GM23248 (cell line): ENCODE measurements around the gene ACE. TPM values are rescaled to one million over a fixed set of nuclear protein-coding genes. Genes with fewer than 3 reads are reported as not detected.

ENCODE experiments used
- DNase-seq: peaks from one replicate; pipeline ENCODE4 v3.0.0-alpha.2; 2015
- H2AFZ ChIP-seq: fragments of 200-600 bp; sonication (generic); 2 replicates; pipeline ENCODE4 v1.6.1; 2016; ENCODE audit warnings: antibody characterized with exemption
- H3F3A ChIP-seq: fragments of 200-600 bp; sonication (generic); 2 replicates; pipeline ENCODE4 v1.6.1; 2016; ENCODE audit warnings: mild to moderate bottlenecking, antibody characterized with exemption, mixed run types; ENCODE audit not compliant: insufficient read depth
- H3K27ac ChIP-seq: fragments of 200-600 bp; sonication (generic); 2 replicates; pipeline ENCODE4 v1.5.1; 2016; ENCODE audit warnings: mild to moderate bottlenecking
- H3K27me3 ChIP-seq: fragments of 200-600 bp; sonication (generic); replicated peaks from 2 replicates; pipeline ENCODE4 v1.6.1; 2016; ENCODE audit warnings: mild to moderate bottlenecking; ENCODE audit not compliant: insufficient read depth
- H3K36me3 ChIP-seq: fragments of 200-600 bp; sonication (generic); 2 replicates; pipeline ENCODE4 v1.6.1; 2016; ENCODE audit warnings: low read depth, mild to moderate bottlenecking
- H3K4me1 ChIP-seq: fragments of 200-600 bp; sonication (generic); 2 replicates; pipeline ENCODE4 v1.6.1; 2016; ENCODE audit warnings: mild to moderate bottlenecking; ENCODE audit not compliant: insufficient read depth
- H3K4me2 ChIP-seq: fragments of 200-600 bp; sonication (generic); one replicate; pipeline ENCODE4 v1.6.1; 2016; ENCODE audit warnings: mild to moderate bottlenecking; ENCODE audit not compliant: unreplicated experiment
- H3K4me3 ChIP-seq: fragments of 200-600 bp; sonication (generic); 2 replicates; pipeline ENCODE4 v1.5.1; 2016; ENCODE audit warnings: mild to moderate bottlenecking
- H3K79me2 ChIP-seq: fragments of 200-600 bp; sonication (generic); 2 replicates; pipeline ENCODE4 v1.6.1; 2016; ENCODE audit warnings: mild to moderate bottlenecking; ENCODE audit not compliant: insufficient read depth
- H3K9ac ChIP-seq: fragments of 200-600 bp; sonication (generic); 2 replicates; pipeline ENCODE4 v1.6.1; 2016; ENCODE audit warnings: mild to moderate bottlenecking
- H3K9me2 ChIP-seq: fragments of 200-600 bp; sonication (generic); 2 replicates; pipeline ENCODE4 v1.6.1; 2016; ENCODE audit warnings: mixed run types, mild to moderate bottlenecking, moderate library complexity; ENCODE audit not compliant: insufficient read depth
- H3K9me3 ChIP-seq: fragments of 200-600 bp; sonication (generic); one replicate; pipeline ENCODE4 v1.6.1; 2017; ENCODE audit warnings: low read depth
- H4K20me1 ChIP-seq: fragments of 200-600 bp; sonication (generic); 2 replicates; pipeline ENCODE4 v1.6.0; 2016; ENCODE audit not compliant: insufficient read depth
- EZH2 ChIP-seq: fragments of 200-600 bp; sonication (generic); IDR thresholded peaks from 2 replicates; pipeline ENCODE4 v1.6.1; 2018; ENCODE audit warnings: antibody characterized with exemption, mild to moderate bottlenecking; ENCODE audit not compliant: insufficient read depth, poor library complexity, severe bottlenecking
- EZH2phosphoT487 ChIP-seq: fragments of 200-600 bp; sonication (generic); IDR thresholded peaks from 2 replicates; pipeline ENCODE4 v1.6.1; 2018; ENCODE audit warnings: antibody characterized with exemption, moderate library complexity, mild to moderate bottlenecking, low read depth; ENCODE audit not compliant: insufficient read depth
- WGBS, 2 experiments: methylation state at CpG; one replicate each; pipeline ENCODE4 v1.1.6; 2015 to 2017; ENCODE audit warnings: low lambda C conversion rate in 2 of 2, low coverage in 1 of 2; ENCODE audit errors: missing lambda C conversion rate in 2 of 2; 5-methylcytosine and 5-hydroxymethylcytosine counted together
- in situ Hi-C: fragments of 300-500 bp; cut with MboI; formaldehyde crosslinking; loops from 2 replicates; pipeline ENCODE4 v1.15.0; 2020
- polyA plus RNA-seq: library from polyadenylated mRNA; unstranded; fragments of >200 nt; fragmentation: Nextera tagmentation; extraction: Ambion mirVana; gene quantifications from 2 replicates; pipeline ENCODE4 v1.2.1, GENCODE V29; 2016
- total RNA-seq: library from RNA; depleted of rRNA; stranded (reverse); fragments of >200 nt; shearing (Covaris generic); gene quantifications from 2 replicates; pipeline ENCODE4 v1.2.3, GENCODE V29; 2014; rRNA removed

ACE gene
- total RNA-seq (3.2 and 3.4 TPM in 2 replicates), polyA plus RNA-seq (1.6 and 2.2 TPM in 2 replicates)

DNA sequence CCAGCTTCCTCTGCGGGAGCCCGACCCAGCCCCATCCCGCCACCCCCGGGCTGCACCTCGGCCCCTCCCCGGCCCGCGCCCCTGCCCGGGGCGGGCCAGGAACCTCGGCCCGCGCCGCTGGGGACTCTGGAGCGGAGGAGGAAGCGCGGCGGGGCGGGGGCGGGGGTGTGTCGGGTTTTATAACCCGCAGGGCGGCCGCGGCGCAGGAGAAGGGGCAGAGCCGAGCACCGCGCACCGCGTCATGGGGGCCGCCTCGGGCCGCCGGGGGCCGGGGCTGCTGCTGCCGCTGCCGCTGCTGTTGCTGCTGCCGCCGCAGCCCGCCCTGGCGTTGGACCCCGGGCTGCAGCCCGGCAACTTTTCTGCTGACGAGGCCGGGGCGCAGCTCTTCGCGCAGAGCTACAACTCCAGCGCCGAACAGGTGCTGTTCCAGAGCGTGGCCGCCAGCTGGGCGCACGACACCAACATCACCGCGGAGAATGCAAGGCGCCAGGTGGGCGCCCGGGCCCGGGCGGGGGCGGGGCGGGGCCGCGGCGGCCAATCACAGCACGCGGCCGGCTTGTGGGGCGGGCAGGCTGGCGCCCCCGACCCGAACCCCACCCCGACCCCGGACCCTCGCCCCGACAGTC is at the start of gene ACE:
TSS of gene ACE (plus strand) at position 208 of the 626 bp plus-strand sequence. CDS start at position 242, 34 bp downstream.
- H3K27me3 ChIP-seq: no peaks in the 10 kb centered on the region
- no peaks in the 10 kb centered on the region for H3F3A ChIP-seq
- H3K9me2 ChIP-seq: no peaks in the 10 kb centered on the region
- peaks cover 13% of the 10 kb centered on the region for H3K4me1 ChIP-seq
- DNase-seq: peak; percentile 65
- H3K4me2 ChIP-seq: peak within 1 kb of the TSS; percentile 82
- H4K20me1 ChIP-seq: no peaks in the 10 kb centered on the region
- H3K27ac ChIP-seq: no peak within 1 kb of the TSS
- no peaks in the 10 kb centered on the region for H3K36me3 ChIP-seq
- H3K4me3 ChIP-seq: peak within 1 kb of the TSS; percentile 73
- no peaks in the 10 kb centered on the region for H3K79me2 ChIP-seq
- H2AFZ ChIP-seq: peak within 1 kb of the TSS; percentile 82
- H3K9me3 ChIP-seq: no peaks in the 10 kb centered on the region
- no peak for TF ChIP-seq EZH2
- no peak for TF ChIP-seq EZH2phosphoT487
- peak within 1 kb of the TSS; percentile 48; the same call in 1 of the 2 replicates for H3K9ac ChIP-seq
- 2 to 3% methylated on average over 20 to 68 of the region's 78 CpGs for WGBS, 2 experiments
- in situ Hi-C loops: no loop called here

DNA sequence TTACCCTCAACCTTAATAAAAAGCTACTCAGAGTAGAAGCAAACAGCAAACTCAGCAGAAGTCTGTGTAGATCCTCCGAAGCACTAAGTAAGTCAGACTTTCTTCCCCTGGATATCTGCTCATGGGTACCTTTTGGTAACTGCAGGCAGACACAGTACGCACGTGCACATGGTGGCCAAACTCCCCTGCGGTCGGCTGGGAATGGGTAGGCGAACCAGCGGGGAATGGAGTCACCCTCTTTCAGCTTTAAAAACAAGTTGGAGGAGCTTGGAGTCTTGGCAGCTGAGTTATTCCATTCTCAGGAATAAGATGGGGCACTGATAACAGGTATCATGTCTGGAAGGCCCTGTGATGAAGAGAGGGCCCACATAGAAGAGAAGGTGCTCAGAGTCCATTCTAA is 47.1 kb upstream of the ACE start:
- no peaks in the 10 kb centered on the region for H4K20me1 ChIP-seq
- no peaks in the 10 kb centered on the region for H3K9me3 ChIP-seq
- DNase-seq: no peak
- TF ChIP-seq EZH2phosphoT487: no peak
- no peak for TF ChIP-seq EZH2
- H3K4me1 ChIP-seq: peaks cover 22% of the 10 kb centered on the region
- H3K9me2 ChIP-seq: no peaks in the 10 kb centered on the region
- H3F3A ChIP-seq: peaks cover 34% of the 10 kb centered on the region
- H3K36me3 ChIP-seq: no peaks in the 10 kb centered on the region
- H3K4me2 ChIP-seq: no peak overlapping the region
- H3K27me3 ChIP-seq: no peaks in the 10 kb centered on the region
- no peak overlapping the region for H3K27ac ChIP-seq
- H3K9ac ChIP-seq: no peak overlapping the region
- in situ Hi-C loops: no loop called here
- no peak overlapping the region for H2AFZ ChIP-seq
- WGBS, 2 experiments: 80 to 81% methylated on average over 7 of the region's 7 CpGs
- no peak overlapping the region for H3K4me3 ChIP-seq
- H3K79me2 ChIP-seq: no peaks in the 10 kb centered on the region

DNA sequence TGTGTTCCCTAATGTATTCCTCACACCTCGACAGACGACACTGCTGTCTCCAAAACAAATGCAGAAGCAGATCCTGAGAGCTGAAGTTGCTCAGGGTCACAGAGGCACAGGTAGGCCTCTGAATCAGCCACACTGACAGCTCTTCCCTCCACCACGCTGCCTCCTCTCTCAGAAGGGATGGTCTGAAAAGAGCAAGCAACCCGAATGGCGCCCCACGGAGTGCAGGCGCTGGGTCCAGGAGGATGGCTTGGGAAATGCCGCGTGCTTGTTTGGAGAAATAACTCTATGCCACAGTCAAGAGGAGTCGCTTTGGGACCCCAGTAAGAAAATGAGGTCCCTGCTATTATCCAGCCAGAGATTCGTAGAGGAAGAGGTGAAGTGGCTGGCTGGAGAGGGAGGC is 46.6 kb upstream of the ACE start:
- Histone ChIP-seq H3K27ac (no peak overlapping the region), H3K9me2 (no peaks in the 10 kb centered on the region), H3K4me1 (peaks cover 22% of the 10 kb centered on the region), H3K4me2 (no peak overlapping the region), H2AFZ (no peak overlapping the region), H4K20me1 (no peaks in the 10 kb centered on the region), H3K27me3 (no peaks in the 10 kb centered on the region), H3K9ac (no peak overlapping the region), H3K79me2 (no peaks in the 10 kb centered on the region), H3F3A (peaks cover 29% of the 10 kb centered on the region), H3K4me3 (no peak overlapping the region), H3K36me3 (no peaks in the 10 kb centered on the region), H3K9me3 (no peaks in the 10 kb centered on the region)
- in situ Hi-C loops: no loop called here
- 94 to 98% methylated on average over 11 of the region's 11 CpGs for WGBS, 2 experiments
- DNase-seq: no peak
- TF ChIP-seq EZH2: no peak
- no peak for TF ChIP-seq EZH2phosphoT487

DNA sequence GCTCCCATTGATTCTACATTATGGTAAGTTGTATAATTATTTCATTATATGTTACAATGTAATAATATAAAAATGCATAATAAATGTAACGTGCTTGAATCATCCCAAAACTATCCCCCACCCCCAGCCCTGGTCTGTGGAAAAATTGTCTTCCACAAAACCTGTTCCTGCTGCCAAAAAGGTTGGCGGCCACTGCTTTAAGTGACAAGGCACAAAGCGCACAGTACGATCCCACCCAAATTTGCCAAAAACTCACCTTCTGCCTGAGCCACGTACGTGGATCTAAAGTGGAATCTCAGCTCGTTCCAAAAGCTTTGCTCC is 45.3 kb upstream of the ACE start:
- no peaks in the 10 kb centered on the region for H3K36me3 ChIP-seq
- in situ Hi-C loops: no loop called here
- no peak overlapping the region for H3K9ac ChIP-seq
- TF ChIP-seq EZH2phosphoT487: no peak
- TF ChIP-seq EZH2: no peak
- H3K9me3 ChIP-seq: no peaks in the 10 kb centered on the region
- no peak overlapping the region for H3K4me2 ChIP-seq
- no peak overlapping the region for H3K27ac ChIP-seq
- H3K27me3 ChIP-seq: no peaks in the 10 kb centered on the region
- H3K4me1 ChIP-seq: peaks cover 22% of the 10 kb centered on the region
- no peaks in the 10 kb centered on the region for H3K79me2 ChIP-seq
- WGBS, 2 experiments: 92 to 96% methylated on average over 7 of the region's 7 CpGs
- H4K20me1 ChIP-seq: no peaks in the 10 kb centered on the region
- no peak for DNase-seq
- peaks cover 27% of the 10 kb centered on the region for H3F3A ChIP-seq
- H3K4me3 ChIP-seq: no peak overlapping the region
- no peak overlapping the region for H2AFZ ChIP-seq
- H3K9me2 ChIP-seq: no peaks in the 10 kb centered on the region
